ENCODE data around the gene PPM1N.

The PPM1N gene

DNA sequence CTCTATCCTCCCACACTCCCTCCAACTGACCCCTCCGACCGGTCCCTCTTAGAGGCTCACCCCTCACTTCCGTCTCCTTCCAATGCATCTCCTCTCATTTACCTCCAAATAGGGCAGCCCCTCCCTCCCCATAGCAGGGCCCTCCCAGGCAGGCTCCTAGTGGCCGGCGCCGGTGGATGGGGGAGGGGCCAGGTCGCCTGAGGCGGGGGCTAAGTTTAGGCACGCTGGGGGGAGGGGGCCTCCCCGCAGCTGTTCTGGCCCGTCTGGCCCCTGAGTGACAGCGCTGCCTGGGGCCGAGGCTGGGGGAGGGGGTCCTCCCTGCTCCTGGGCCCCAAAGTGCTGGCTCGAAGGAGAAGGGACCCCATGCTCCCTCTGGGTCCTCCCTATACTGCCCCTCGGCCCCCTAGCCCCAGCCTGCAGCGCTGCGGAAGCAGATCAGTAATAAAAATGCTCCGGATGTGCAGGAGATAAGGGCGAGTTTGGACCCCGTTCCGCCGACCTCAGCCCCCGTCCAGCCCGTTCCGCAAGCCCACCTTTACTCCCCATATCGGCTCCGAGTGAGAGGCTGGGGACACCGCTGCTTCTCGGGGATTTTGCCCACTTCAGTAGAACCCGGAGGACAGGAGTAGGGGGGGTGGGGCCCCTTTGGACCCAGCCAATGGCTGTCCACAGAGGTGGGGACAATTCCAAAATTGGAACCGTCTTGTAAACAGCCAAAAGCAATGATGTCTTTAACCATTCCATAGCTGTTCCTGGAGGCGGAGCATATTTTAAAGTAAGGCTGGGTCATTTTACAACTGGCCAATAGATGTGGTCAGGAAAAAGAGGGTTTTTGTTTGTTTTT lies 5.4 kb upstream of the PPM1N start:
- DNase-seq (ENCODE audit: low spot score), result peak; percentile 69

DNA sequence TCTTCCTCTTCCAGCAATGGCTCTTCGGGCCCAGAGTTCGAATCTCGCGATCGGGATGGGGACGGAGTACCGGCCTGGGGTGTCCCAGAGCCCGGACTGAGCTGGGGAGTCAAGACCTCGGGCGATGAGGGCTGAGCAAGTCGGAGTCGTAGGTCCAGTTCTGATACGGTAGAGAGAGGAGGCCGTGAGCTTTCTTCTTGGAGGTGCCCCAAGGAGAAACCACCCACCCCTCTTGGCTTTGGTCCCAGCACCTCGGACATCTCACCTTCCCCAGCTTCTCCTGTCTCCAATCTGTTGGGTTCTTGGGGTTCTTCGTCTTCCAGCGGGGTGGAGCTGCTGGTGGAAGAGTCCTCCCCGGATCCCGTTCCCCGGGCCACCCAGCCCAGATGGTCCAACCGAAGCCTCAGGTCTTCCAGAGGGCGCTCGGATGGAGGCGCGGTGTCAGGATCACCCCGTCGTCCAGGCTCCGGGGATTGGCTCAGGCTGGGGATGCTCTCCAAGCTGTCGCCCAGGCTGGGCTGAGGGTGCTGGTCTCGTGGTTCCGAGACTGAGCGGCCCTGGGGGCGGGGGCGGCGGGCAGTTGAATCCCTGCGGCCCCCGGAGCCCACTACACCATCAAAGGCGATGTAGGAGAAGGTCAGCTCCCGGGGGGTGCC lies 3.9 kb upstream of the PPM1N start:
- no peak for DNase-seq (ENCODE audit: low spot score)

DNA sequence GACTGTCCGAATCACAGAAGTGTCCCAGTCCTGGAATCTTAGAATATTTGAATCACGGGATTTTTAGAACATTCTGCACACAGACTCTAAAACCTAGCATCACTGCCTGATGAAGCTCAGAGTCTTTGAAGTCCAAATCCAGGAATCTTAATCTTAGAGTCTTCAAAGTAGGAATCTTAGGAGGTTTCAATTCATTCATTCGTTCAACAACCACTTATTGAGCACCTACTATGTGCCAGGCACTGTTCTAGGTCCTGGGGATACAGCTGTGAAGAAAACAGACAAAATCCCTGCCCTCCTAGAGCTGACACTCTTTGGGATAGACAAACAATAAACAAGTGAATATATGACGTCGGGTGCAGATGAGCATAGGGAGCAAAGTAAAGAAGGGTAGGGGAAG lies 3.1 kb upstream of the PPM1N start:
- no peak for DNase-seq (ENCODE audit: low spot score)

DNA sequence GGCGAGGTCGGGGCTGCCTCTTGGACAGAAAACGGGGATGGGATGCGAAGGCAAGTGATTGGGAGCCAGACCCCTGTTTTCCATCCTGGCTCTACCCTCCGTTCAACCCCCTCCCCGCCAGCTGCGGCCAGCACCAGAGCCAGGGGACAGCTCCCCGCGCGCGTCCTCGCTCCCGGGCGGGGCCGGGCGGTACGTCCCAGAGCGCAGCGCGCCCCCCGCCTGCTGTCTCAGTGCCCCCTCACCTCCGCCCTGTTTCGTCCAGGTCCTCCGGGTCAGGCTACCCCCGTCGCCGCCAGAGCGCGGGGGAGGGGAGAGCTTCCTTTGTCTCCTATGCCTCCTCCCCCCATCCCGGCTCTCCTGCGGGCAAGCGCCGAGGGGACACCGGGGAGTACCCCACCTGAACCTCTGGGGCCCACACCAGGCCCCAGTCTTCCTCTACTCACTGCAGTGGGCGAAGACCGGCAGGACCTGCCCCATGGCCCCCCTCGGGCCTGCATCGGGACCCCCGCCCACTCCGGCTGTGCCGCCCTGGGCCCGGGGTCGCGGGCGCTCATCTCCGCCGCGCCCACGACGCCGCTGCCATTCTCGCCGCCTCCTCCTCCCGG lies 1.8 kb upstream of the PPM1N start:
- peak; percentile 52 for DNase-seq (ENCODE audit: low spot score)

DNA sequence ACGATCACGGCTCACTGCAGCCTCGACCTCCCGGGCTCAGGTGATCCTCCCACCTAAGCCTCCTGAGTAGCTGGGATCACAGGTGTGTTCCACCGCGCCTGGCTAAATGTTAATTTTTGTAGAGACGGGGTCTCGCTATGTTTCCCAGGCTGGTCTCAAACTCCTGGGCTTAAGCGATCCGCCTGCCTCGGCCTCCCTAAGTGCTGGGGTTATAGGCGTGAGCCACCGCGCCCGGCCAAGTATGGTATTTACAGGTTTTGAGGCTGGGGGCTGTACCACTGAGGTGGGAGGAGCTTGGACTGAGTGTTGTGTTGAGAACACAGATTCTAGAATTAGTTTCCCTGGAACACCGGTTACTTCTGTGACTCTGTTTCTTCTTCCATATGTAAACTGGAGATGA lies 452 bp upstream of the PPM1N start:
- no peak for DNase-seq (ENCODE audit: low spot score)

DNA sequence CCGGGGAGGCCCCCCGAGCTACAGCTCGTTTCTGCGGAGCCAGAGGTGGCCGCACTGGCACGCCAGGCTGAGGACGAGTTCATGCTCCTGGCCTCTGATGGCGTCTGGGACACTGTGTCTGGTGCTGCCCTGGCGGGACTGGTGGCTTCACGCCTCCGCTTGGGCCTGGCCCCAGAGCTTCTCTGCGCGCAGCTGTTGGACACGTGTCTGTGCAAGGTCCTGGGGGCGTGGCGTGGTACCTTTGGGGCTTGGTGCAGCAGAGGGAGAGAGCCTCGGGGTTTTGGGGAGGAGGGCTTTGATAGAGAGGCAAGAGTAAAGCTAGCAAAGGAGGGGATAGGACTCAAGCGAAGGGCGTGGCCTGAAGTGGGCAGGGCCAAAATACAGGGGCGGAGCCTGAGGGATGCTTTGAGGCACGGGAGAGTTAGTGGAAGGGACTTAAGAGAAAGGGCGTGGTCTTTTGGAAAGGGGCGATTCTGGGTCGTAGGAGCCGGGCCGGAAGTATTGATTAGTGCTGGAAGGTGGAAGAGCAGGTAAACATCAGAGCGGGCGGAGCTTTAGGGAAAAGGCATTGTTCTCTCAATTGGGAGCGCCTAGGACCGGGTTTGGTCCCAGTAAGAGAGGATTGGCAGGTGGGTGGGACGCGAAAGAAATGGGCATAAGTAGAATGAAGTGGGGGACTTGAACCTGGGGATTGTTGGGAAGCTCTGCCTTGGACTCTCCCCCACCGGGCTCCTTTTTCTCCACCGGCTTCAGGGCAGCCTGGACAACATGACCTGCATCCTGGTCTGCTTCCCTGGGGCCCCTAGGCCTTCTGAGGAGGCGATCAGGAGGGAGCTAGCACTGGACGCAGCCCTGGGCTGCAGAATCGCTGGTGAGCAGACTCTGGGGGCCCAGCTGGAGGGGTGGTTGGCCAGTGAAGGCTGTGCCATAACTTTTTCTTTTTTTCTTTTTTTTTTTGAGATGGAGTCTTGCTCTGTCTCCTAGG lies 1.2 kb downstream of the PPM1N start:
- peak; percentile 36 for DNase-seq (ENCODE audit: low spot score)

DNA sequence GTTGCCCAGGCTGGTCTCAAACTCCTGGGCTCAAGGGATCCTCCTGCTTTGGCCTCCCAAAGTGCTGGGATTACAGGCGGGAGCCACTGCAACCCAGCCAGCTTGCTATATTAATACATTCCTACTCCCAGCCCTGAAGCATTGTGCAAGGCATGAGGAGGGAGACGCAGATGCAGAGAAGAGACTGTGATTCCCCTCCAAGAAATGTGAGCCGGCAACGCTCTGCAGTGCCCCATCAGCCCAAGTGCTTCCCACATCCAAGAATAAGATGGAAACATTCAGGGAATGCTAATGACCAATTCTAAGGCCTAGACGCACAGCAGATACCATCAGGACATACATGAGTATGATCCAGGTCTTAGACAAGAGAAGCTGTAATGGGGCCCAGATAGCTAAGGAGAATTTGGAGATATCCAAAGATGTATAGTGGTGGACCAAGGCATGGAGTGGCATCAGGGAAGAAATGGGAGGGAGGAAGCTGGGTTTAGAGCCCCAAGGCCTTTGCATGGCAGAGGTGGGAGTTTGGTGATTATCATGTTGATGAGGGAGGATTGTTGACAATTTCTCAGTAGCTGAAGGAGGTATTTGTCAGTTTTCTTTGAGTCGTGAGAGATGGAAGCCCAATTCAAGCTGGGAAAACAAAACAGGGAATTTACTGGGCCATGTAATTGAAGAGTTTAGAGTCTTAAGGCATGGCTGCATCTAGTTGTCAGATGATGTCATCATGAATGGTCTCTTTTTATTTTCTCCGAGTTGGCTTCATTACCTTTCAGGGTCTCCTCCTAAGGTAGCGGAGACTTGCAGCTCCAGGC lies 2.9 kb downstream of the PPM1N start:
- DNase-seq (ENCODE audit: low spot score), result no peak

DNA sequence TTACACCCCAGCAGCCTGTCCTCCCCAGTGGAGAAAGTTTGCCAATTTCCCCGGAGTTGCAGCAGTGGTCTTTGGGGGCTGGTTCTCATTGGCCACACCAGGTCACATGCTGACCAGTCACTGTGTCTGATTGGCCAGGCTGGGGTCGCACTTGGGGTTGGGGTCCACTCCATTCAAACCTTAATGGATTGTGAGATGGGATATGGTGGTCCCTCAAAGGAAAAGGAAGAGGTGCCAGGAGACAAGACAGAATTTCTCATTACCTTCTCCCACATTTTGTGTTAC lies 3.4 kb downstream of the PPM1N start:
- no peak for DNase-seq (ENCODE audit: low spot score)

DNA sequence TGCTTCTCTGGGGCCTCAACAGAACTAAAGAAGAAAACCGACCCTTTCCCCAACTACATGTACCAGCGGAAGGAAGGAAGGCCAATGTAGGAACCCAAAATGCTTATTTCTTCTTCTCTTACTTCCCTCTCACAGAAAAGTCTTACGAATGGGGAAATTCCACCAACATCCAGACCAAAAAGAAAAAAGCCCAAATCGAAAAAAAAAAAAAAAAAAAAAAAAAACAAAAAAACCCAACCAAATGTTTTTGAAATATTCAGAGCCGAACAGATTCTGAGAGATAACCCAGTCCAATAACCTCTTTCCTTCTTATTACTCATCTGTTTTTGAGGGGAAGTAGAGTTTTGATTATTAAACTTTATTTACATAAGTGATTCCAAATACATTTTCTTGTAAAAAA lies 3.9 kb downstream of the PPM1N start:
- no peak for DNase-seq (ENCODE audit: low spot score)

DNA sequence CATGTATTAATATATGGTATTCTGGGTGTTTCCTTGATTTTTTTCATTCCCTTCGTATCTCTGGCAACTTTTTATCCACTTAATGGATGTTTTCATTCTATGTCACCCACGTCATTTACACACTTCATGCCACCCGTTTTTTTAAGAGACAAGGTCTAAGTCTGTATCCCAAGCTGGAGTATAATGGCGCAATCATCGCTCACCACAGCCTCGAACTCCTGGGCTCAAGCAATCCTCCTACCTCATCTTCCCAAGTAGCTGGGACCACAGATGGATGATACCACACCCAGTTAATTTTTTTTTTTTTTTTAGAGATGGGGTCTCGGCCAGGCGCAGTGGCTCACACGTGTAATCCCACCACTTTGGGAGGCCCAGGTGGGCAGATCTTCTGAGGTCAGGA lies 5.7 kb downstream of the PPM1N start:
- no peak for DNase-seq (ENCODE audit: low spot score)

DNA sequence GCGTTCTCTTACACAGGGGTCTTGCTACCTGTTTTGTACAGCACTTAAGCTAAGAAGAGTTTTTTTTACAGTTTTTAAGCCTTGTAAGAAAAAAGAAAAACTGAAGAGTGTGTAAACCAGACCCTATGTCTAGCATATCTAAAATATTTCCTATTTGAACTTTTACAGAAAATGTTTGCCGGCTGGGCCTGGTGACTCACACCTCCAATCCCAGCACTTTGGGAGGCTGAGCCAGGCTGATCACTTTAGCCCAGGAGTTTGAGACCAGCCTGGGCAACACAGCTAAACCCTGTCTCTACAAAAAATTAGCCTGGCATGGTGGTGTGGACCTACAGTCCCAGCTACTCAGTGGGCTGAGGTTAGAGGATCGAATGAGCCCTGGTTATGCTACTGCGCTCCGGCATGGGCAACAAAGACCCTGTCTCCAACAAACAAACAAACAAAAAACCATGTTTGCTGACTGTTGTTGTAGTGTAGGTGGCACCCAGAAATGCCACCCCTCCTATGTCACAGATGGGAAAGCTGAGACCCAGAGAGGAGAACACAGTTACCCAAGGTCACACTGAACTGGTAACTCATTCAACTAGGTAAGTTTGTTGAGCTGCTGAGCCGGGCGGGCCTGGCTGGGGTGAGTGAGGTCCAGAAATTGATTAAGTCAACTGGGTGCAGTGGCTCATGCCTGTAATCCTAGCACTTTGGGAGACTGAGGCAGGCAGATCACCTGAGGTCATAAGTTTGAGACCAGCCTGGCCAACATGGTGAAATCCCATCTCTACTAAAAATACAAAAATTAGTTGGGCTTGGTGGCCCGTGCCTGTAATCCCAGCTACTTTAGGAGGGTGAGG lies 7.1 kb downstream of the PPM1N start:
- no peak for DNase-seq (ENCODE audit: low spot score)

DNA sequence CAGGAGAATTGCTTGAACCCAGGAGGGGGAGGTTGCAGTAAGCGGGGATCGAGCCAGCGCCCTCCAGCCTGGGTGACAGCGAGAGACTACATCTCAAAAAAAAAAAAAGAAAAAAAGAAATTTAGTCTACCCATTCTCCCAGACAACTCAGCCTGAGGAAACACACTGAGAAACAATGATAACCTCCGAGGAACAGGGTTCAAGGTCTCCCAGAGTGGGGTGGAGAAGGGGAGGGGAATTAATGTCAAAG lies 7.7 kb downstream of the PPM1N start:
- no peak for DNase-seq (ENCODE audit: low spot score)

DNA sequence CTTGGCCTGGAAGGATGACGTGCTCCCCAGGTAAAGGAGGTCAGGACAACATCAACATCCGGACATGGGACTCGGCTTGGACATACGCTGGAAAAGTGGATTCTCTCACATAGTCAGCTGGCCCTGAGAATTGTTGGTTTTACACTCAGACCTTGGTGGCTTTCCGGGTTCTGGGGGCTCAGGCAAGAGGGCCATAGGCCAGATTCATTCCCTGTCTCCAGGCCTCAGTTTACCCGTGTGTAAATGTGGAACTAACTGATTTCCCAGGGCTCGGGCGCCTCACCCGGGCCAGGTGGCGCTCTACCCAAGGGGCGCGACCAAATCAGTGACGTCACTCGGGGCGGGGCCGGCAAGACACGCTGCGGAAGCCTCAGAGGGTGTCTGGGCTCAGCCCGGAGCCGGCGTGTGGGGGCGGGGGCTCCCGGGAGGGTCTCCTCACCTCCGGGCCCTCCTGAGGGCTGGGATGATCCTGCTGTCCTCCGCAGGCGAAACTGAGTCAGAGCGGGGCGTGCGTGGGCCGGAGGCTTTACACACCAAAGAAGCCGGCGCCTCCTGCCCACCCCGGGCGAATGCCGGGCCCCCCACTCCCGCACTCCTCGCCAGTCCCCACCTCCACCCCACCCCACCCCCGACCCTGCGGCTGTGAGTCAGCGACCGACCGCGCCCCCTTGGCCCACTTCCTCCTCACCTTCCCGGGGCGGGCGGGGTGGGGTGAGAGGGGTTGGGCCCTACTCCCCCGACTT lies 8.2 kb downstream of the PPM1N start:
- peak; percentile 94 for DNase-seq (ENCODE audit: low spot score)

DNA sequence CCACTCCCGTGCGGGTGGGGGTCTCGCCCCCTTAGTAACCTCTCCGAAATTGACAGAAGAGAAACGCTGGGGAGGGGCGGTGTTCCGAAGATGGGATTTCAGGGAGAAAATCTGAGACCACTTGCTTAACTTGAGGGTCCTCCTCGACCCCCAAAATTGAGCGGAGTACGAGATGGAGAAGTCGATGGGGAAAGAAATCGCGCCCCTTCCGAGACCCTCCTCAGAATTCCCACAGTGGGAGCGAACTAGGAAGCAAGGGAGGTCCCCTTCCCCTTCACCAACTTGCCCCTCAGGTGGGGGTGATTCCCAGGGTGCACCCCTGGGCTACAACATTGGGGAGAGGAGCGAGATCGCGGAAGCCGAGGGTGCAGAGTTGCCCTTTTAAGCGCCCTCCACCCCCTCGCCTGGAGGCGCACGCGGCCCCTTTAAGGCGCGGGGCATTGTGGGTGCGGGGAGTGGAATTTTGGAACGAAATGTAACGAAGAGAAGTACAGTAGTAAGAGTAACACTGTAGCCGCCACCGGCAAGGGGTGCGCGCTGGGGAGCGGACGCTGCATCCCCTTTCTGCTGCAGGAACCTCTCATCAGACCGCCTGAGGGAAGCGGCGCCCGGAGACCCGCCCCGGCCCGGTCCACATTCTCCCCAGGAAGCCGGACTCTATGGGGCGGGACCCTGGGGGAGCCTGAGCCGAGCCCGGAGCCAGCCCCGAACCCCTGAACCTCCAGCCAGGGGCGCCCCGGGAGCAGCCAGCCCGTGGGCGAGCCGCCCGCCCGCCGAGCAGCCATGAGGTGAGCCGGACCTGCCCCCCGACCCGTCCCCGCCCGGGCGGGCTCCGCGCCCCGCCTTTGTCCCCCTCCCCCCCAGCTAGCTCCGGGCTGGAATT lies 9.0 kb downstream of the PPM1N start, which contains the start of gene VASP:
Gene VASP (plus strand): TSS at position 491 of the 883 bp plus-strand sequence. CDS start 293 bp downstream, at position 784.
- DNase-seq (ENCODE audit: low spot score), result peak; percentile 90

DNA sequence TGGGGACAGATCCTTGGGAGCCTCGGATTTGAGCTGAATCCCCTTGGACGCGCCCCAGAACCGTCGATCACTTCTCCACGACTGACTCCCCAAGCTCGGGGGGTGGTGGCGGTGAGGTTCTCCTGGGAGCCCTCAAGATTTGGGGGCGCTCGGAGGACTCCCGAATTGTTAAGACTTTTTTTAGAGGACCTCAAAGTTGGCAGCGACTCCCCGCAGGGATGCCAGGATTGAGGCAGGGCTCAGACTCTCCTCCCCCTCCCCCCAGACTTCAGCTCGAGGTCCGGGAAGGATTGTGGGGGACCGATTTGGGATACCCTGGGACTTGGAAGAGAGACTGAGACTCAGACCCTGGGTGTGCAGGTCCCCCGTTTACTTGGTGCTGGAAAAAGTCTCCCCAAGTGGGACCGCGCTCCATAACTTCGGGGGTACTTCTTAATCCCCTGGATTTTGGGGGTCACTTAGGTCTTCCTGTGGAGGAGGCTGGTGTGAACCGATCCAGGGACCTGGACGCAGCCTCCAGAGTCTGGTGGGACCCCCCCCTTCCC lies 9.7 kb downstream of the PPM1N start:
- DNase-seq (ENCODE audit: low spot score), result peak; percentile 70

DNA sequence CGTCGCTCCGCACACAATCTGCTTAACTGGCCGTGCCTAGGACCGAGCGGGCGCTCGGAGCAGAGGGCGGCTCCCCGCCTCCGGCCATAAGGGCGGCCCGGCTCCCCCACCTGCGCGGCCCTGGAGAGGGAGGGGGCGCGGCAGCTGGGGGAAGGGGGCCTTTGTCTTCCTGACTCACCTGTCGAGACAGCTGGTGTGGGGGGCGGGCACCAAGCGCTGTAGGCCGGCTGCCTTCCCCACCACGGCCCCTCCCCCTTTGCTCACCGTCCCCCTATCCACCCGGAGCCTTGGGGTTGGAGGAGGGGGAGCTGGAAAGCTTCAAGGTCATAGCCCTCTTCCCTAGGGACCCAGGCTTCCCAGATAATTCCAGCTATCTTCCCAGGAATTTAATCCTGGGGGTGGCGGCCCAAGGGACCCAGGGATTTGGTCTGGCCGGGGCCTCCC lies 10.2 kb downstream of the PPM1N start:
- no peak for DNase-seq (ENCODE audit: low spot score)

DNA sequence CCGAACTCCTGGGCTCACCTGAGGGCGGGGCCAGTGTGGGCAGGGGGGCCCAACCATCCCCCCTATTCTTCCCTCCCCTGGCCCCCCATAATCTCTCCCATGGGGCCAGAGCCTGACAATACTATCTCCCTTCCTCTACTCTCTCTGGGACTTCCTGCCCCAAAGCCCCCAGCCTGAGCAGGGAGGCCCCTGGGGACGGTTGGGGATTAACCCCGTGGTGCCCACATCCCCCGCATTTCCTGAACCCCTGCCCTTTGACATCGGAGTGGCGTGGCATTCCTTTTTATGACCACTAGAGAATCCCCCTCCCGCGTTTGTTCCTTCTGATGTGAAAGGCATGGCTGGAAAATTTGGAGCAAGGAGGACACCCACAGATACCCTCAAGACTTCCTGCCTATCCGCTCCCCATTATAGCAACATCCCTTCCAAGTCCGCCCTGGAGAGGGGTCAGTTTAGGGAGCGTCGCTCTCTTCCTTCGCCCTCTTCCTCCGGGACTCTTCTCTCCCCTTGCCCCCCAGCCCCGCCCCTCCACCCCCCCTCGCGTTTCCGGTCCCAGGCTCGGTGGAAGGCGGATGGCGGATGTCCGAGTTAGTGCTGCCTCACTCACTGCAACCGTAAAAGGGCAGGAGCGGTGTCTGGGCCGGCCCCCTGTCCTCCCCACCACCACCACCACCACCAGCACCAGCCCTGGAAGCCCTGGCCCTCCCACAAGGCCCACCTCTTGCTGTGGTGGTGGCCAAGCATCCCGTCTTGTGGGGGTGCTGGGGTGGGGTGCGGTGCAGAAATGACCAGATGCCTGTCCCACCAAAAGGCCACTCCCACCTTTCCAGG lies 10.8 kb downstream of the PPM1N start:
- peak; percentile 93 for DNase-seq (ENCODE audit: low spot score)

DNA sequence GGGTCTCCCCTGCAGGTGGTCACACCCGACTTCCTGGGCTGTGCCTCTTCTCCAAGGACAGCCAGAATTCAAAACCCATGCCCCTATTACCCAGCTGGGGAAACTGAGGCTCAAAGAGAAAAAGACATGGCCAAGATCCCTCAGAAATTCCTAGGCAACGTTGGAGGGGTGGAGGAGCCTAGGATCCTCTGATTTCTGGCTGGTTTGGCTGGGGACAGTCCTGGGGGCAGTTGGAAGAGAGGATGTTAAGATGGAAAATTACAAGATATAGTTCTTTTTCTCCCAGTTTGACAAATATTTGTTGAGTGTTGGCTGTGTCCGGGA lies 11.4 kb downstream of the PPM1N start:
- DNase-seq (ENCODE audit: low spot score), result no peak

Data from GM03348 (cell line).